Fibroblast of mammary gland (primary cell): ENCODE data around the gene ARHGAP26.

Experiments used
- DNase-seq: peaks from one replicate; pipeline ENCODE4 v3.0.0-alpha.2; 2010; ENCODE audit warnings: low read depth
- H3K4me3 ChIP-seq: 2 replicates; pipeline ENCODE4 v1.5.1; 2011; ENCODE audit warnings: low read depth, mild to moderate bottlenecking, low read length, moderate library complexity; ENCODE audit not compliant: control insufficient read depth
- TF ChIP-seq, protein P1 (sequence below): conservative IDR thresholded peaks from 2 replicates; pipeline ENCODE4 v1.5.1; 2011; ENCODE audit warnings: low read depth, low read length, inconsistent platforms; ENCODE audit not compliant: control insufficient read depth, insufficient read depth

The ARHGAP26 gene

DNA sequence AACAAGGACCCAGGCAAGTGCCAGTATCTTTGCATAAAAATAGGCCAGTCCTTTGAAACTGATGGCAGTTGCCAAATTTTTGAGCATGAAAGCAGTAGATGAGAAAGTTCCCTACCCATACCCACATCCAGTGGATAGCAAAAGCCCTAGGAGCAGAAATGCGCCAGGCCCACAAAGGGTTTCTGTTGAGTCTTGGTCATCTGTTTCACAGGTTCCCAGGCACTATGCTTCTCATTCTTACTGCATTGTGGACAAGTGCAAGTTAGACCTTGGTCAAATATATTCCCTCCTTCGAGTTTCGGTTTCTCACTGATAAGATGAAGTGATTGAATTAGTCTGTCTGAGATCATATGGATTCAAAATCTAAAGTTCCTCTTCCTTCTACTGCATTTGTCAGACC, 481.0 kb downstream of the ARHGAP26 start:
- DNase-seq: no peak
- TF ChIP-seq, protein P1, sequence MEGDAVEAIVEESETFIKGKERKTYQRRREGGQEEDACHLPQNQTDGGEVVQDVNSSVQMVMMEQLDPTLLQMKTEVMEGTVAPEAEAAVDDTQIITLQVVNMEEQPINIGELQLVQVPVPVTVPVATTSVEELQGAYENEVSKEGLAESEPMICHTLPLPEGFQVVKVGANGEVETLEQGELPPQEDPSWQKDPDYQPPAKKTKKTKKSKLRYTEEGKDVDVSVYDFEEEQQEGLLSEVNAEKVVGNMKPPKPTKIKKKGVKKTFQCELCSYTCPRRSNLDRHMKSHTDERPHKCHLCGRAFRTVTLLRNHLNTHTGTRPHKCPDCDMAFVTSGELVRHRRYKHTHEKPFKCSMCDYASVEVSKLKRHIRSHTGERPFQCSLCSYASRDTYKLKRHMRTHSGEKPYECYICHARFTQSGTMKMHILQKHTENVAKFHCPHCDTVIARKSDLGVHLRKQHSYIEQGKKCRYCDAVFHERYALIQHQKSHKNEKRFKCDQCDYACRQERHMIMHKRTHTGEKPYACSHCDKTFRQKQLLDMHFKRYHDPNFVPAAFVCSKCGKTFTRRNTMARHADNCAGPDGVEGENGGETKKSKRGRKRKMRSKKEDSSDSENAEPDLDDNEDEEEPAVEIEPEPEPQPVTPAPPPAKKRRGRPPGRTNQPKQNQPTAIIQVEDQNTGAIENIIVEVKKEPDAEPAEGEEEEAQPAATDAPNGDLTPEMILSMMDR: no peak
- no peak overlapping the region for H3K4me3 ChIP-seq

DNA sequence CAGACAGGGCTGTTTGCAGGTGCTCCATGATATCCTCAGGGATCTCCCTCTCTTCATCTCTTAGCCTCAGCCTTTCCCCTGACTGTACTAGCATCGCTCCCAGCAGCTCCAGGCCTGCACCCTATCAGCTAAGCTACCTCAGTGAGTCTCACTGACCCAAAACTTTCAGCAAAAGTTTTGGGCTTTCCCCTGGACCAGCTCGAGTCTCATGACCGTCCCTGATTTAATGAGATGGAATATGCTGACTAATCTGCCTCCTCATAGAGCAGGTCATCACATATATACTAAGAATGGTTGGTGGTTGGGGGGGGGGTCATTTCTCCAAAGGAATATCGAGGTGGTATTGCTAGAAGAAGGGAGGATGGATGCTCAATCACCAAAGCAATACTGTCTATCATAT, 481.8 kb downstream of the ARHGAP26 start:
- no peak overlapping the region for H3K4me3 ChIP-seq
- no peak for DNase-seq
- TF ChIP-seq, protein P1: no peak

DNA sequence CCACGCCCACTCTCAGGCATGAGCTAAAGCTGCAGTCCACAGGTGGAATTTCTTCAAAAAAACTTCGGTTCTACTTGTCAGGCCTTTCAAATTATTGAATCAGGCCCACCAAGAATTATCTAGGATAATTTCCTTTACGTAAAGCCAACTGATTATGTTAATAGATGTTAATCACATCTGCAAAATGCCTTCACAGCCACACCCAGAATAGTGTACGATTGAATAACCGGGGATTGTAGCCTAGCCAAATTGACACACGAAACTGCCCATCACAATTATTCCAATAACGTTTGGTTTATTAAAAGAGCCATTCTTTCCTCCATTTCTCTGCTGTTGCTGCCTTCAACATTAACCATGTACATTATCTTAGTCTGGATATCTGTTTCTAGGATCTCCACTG, 484.6 kb downstream of the ARHGAP26 start:
- TF ChIP-seq, protein P1: no peak
- no peak for DNase-seq

DNA sequence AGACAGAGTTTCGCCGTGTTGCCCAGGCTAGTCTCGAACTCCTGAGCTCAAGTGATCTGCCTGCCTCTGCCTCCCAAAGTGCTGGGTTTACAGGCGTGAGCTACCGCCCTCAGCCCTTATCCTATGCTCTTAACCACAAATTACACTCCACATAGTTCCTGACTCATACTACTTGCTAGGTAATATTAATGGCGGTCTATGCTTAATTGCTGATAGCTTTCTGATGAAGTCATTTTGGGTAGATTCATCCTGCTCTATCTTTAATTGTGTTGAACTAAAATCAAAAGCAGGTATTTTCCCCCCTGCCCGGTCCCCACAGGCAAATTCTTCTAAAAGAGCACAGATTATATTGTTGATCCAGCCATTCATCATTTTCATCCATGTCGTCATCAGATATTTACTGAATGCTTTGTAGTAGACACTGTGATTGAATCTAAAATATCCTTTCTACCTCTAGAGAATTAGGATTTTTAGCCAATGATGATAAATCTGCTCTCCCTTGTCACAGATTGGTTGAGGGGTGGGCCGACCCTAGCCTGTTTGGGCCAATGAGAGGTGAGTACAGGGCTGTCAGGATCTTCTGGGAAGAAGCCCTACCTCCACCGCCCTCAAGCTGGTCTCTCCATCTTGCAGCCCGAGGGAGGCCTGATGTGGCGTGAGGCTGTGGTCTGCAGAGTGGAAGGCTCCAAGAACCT, 488.5 kb downstream of the ARHGAP26 start:
- H3K4me3 ChIP-seq: no peak overlapping the region
- TF ChIP-seq, protein P1: no peak
- DNase-seq: peak; percentile 69

More for the DNA sequence above, 484.6 kb downstream of the ARHGAP26 start:
- no peak overlapping the region for H3K4me3 ChIP-seq

DNA sequence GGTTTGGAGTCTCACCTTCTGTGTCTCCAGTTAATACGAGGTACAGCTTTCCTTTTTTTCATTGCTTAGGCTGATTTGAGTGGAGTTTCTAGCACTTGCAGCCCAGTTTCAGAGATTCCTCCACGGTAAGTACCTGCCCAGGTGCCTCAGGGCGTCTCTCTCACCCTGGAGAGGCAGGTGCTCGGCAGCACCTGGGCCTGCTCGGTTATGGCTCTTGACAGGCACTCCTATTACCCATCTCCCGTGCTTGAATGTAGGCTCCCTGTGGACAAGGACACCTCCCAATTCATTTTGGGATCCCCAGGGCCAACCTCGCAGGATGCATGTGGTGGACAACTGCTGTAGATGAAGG, 489.1 kb downstream of the ARHGAP26 start:
- H3K4me3 ChIP-seq: no peak overlapping the region
- no peak for DNase-seq
- TF ChIP-seq, protein P1: no peak

DNA sequence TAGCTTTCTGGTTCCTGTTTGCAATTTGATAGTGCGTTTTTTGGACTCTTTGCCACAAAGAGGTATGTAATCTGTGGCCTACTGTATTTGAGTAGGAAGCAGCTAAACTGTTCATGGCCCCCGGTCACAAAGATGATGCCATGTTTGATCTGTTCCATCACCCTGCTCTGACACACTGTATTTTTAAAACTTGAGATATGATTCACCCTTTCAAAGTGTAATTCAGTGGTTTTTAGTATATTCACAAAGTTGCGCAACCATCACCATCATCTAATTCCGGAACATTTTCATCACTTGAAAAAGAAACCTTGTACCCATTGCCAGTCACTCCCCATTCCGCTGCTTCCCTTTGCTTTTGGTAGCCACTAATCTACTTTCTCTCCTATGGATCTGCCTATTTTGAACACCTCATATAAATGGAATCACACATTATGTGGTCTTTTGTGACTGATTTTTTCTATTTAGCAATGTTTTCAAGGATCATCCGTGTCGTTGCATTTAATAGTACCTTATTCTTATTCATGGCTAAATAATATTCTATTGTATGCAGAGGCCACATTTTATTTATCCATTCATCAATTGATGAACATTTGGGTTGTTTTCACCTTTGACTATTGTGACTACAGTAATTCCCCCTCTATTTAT, 491.7 kb downstream of the ARHGAP26 start:
- H3K4me3 ChIP-seq: no peak overlapping the region
- TF ChIP-seq, protein P1: no peak
- DNase-seq: peak; percentile 95
